Body of pancreas (tissue), 4 donors: ENCODE measurements around the gene PRM2. TPM values are rescaled to one million over a fixed set of nuclear protein-coding genes. Genes with fewer than 3 reads are reported as not detected.

Source experiments
- ATAC-seq: fragments of 150-250 bp; one replicate; pipeline ENCODE4 v1.9.1; 2016
- DNase-seq, 4 donors: peaks; one replicate each; pipeline ENCODE4 v3.0.0-alpha.2; 2019
- H3K27ac ChIP-seq, 4 donors: fragments of 200-600 bp; sonication (generic); 1 replicate in 3 of 4; 2 replicates in 1 of 4; pipeline versions ENCODE4 v1.5.1 to v1.6.1; 2016 to 2019; ENCODE audit warnings: mild to moderate bottlenecking in 1 of 4, mixed read lengths in 1 of 4, moderate library complexity in 1 of 4
- H3K27me3 ChIP-seq, 2 donors: fragments of 200-600 bp; sonication (generic); one replicate each; pipeline ENCODE4 v1.6.0; 2016; ENCODE audit warnings: mild to moderate bottlenecking in 1 of 2
- H3K36me3 ChIP-seq, 2 donors: fragments of 200-600 bp; sonication (generic); replicated peaks in 1 of 2; 2 replicates each; pipeline ENCODE4 v1.5.1; 2016; ENCODE audit warnings: low read depth in 2 of 2; ENCODE audit not compliant: insufficient read depth in 1 of 2
- H3K4me1 ChIP-seq: fragments of 200-600 bp; sonication (generic); one replicate; pipeline ENCODE4 v1.6.0; 2016
- H3K4me3 ChIP-seq, 2 donors: fragments of 200-600 bp; sonication (generic); 1 replicate in 1 of 2; 2 replicates in 1 of 2; pipeline ENCODE4 v1.5.1; 2016 to 2019
- H3K9me3 ChIP-seq, 3 donors: fragments of 200-600 bp; sonication (generic); 1 replicate in 2 of 3; 2 replicates in 1 of 3; pipeline ENCODE4 v1.5.1; 2016
- POLR2A ChIP-seq, 3 donors: fragments of 450-650 bp; IDR thresholded peaks; one replicate each; pipeline ENCODE4 v1.6.1; 2016; ENCODE audit warnings: antibody characterized with exemption in 3 of 3, mild to moderate bottlenecking in 2 of 3
- WGBS, 2 donors: methylation state at CpG; one replicate each; pipeline ENCODE4 v1.1.5; 2017; 5-methylcytosine and 5-hydroxymethylcytosine counted together
- intact Hi-C: fragments of 100-400 bp; cut with DNase I; formaldehyde crosslinking; loops from one replicate; pipeline ENCODE4 v1.15.1; 2023
- total RNA-seq, 2 donors: library from RNA; depleted of rRNA; stranded (reverse); fragments of >200 nt; gene quantifications; one replicate each; pipeline ENCODE4 v1.1.0, GENCODE V29; 2016
- TF ChIP-seq, protein P1 (sequence below), 7 experiments: fragments of 450-650 bp in 4 of 7; fragments of 200-600 bp in 3 of 7; sonication (generic) in 3 of 7; IDR thresholded peaks; one replicate each; pipeline ENCODE4 v1.5.1; 2016 to 2019; ENCODE audit warnings: antibody characterized with exemption in 7 of 7

The PRM2 gene, protein sequence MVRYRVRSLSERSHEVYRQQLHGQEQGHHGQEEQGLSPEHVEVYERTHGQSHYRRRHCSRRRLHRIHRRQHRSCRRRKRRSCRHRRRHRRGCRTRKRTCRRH
- not detected for total RNA-seq

DNA sequence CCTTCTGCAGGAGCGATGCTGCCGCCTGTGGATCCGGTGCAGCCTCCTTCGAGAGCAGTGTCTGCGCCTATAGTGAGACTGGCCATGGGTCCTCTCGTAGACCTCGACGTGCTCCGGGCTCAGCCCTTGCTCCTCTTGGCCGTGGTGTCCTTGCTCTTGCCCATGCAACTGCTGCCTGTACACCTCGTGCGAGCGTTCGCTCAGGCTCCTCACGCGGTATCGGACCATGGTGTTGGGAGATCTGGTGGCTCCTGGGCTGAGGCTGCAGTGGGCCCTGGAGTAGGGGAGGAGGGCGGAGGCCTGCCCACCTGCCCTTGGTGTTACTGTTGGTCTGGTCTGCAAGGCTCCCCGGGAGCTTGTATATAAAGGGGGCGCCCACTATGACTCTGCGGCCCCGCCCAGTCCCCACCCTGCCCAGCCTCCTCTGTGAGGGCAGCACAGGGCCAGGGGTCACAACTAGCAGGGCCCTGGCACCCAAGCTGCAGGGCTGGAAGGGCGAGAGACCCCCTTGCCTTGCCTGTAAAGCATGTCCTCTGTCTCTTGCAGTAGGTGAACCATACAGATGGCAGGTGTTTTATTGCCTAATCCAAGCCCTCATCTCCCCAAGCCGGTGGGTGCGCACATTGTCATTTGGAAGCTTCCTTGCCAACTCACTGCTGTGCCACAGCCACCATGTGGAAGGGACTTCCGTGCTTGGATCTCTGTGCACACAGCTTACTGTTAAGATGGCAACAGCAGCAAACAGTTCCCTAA, at the start of gene PRM2:
PRM2 (minus strand) TSS at position 338 of the 753 bp plus-strand sequence; CDS start at position 228, 110 bp downstream.
- intact Hi-C loops = no loop called here
- Histone ChIP-seq H3K36me3 (no peaks in the 10 kb centered on the region), H3K9me3 (no peaks in the 10 kb centered on the region), H3K27ac (no peak within 1 kb of the TSS), H3K4me3 (no peak within 1 kb of the TSS), H3K4me1 (no peaks in the 10 kb centered on the region), H3K27me3 (no peaks in the 10 kb centered on the region)
- DNase-seq (no peak), ATAC-seq (no peak)
- 89% methylated on average over 10 to 26 of the region's 26 CpGs for WGBS, 2 donors
- TF ChIP-seq POLR2A (IDR thresholded peaks at IDR 0.05) = no peak
- TF ChIP-seq, protein P1, sequence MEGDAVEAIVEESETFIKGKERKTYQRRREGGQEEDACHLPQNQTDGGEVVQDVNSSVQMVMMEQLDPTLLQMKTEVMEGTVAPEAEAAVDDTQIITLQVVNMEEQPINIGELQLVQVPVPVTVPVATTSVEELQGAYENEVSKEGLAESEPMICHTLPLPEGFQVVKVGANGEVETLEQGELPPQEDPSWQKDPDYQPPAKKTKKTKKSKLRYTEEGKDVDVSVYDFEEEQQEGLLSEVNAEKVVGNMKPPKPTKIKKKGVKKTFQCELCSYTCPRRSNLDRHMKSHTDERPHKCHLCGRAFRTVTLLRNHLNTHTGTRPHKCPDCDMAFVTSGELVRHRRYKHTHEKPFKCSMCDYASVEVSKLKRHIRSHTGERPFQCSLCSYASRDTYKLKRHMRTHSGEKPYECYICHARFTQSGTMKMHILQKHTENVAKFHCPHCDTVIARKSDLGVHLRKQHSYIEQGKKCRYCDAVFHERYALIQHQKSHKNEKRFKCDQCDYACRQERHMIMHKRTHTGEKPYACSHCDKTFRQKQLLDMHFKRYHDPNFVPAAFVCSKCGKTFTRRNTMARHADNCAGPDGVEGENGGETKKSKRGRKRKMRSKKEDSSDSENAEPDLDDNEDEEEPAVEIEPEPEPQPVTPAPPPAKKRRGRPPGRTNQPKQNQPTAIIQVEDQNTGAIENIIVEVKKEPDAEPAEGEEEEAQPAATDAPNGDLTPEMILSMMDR (IDR thresholded peaks at IDR 0.05) = no peak

DNA sequence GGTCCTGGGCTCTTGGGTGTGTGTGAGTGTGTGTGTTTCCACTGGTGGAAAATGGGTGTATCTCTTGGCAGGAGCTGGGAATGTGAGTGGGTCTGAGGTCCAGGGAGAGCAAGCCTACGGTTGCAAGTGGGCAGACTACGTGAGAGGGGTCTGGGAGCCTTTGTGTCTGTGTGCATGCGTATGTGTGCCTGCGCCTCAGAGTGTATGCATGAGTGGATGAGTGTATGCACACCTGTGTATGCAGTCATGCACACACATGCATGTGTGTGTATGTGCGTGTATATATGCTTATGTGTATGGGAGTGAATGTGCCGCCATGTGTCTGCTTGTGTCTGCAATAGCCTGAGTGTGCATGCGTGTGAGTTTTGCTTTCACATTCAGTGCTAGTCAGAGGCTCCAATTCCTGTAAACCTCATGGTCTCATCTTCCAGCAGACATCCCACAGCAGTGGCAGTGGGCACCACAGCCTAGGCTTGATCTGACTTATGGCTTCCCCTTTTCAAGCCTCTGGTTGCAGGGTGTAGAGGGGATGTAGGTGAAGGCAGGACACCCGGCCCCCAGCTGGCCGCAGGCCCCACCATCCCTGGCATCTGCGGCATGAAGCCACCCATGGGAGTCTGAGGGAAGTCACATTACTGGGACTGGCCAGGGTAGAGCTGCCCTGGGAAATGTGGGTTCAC, 49.3 kb upstream of the PRM2 start:
- Histone ChIP-seq H3K36me3 (no peaks in the 10 kb centered on the region), H3K4me1 (no peaks in the 10 kb centered on the region), H3K4me3 (no peak overlapping the region), H3K27me3 (no peaks in the 10 kb centered on the region), H3K9me3 (no peaks in the 10 kb centered on the region), H3K27ac (no peak overlapping the region)
- DNase-seq = no peak
- intact Hi-C loops = no loop called here
- ATAC-seq = no peak
- 79 to 83% methylated on average over 3 to 10 of the region's 10 CpGs for WGBS, 2 donors
- TF ChIP-seq POLR2A (IDR thresholded peaks at IDR 0.05) = no peak

DNA sequence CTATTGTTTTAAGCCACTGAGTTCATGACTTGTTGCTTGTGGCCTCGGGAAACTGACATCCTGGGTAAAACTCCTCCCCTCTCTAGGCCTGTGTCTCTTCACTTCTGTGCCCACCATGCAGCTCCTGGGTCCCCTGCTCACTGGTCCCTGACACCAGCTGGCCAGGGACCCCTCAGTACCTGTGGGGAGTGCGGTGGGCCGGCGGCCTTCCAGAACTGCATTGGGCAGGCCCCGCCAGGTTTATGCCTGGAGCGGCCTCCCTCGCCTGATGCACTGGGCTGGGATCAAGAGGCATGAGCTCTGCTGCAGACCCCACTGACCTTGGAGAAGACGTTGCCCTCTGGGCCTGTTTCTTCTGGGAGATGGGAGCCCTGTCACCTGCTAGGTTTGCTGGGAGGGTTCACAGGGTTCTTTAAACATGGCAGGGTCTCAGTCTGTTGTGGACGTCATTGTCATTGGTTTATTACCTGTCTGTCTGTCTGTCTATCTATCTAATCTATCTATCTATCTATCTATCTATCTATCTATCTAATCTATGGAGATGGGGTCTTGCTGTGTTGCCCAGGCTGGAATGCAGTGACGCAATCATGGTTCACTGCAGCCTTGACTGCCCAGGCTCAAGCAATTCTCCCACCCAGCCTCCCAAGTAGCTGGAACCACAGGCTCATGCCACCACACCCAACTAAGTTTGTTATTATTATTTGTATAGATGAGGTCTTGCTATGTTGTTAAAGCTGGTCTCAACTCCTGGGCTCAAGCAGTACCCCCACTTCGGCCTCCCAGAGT, 47.5 kb upstream of the PRM2 start:
- no peaks in the 10 kb centered on the region for H3K9me3 ChIP-seq
- DNase-seq (no peak), ATAC-seq (no peak)
- intact Hi-C loops = no loop called here
- H3K36me3 ChIP-seq = no peaks in the 10 kb centered on the region
- H3K27ac ChIP-seq = no peak overlapping the region
- no peak overlapping the region for H3K4me3 ChIP-seq
- WGBS, 2 donors = 86 to 88% methylated on average over 11 of the region's 11 CpGs
- no peaks in the 10 kb centered on the region for H3K4me1 ChIP-seq
- no peak for TF ChIP-seq POLR2A (IDR thresholded peaks at IDR 0.05)
- TF ChIP-seq, protein P1 (IDR thresholded peaks at IDR 0.05) = no peak
- H3K27me3 ChIP-seq = no peaks in the 10 kb centered on the region

DNA sequence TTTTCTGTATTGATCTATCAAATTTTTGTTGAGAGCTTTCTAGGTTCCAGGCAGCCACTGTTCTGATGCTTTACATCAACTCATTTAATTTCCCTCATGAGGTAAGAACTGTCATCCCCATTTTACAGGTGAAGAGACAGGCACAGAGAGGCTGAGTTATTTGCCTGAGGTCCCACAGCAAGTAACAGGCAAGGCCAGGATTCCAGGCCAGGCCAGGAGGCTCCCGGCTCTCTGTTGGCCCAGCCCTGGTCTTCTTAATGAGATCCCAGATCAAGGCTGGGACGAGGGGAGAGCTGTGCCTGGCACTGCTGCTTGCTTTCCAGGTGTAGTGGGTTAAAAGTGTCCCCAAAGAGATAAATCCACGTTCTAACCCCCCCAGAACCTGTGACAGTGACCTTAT, 46.5 kb upstream of the PRM2 start:
- intact Hi-C loops = no loop called here
- Histone ChIP-seq H3K4me3 (no peak overlapping the region), H3K36me3 (no peaks in the 10 kb centered on the region), H3K4me1 (no peaks in the 10 kb centered on the region), H3K27ac (no peak overlapping the region), H3K9me3 (no peaks in the 10 kb centered on the region), H3K27me3 (no peaks in the 10 kb centered on the region)
- TF ChIP-seq, protein P1 (IDR thresholded peaks at IDR 0.05) = no peak
- TF ChIP-seq POLR2A (IDR thresholded peaks at IDR 0.05) = no peak
- no peak for ATAC-seq
- 55 to 79% methylated on average over 3 of the region's 3 CpGs for WGBS, 2 donors
- DNase-seq = no peak

DNA sequence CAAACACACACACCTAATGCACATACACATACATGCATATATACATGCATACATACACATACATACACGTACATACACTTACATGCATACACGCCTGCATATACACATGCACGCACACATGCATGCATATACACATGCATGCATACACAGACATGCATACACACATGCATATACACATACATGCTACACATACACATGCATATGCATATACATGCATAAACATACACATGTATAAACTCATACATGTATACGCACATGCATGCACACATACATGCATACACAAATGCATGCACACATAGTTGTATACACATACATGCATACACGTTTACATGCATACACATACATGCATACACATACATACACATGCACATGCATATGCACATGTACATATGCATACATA, 45.4 kb upstream of the PRM2 start:
- Histone ChIP-seq H3K4me1 (no peaks in the 10 kb centered on the region), H3K27me3 (no peaks in the 10 kb centered on the region), H3K4me3 (no peak overlapping the region), H3K36me3 (no peaks in the 10 kb centered on the region), H3K9me3 (no peaks in the 10 kb centered on the region), H3K27ac (no peak overlapping the region)
- DNase-seq = no peak
- no peak for TF ChIP-seq POLR2A (IDR thresholded peaks at IDR 0.05)
- TF ChIP-seq, protein P1 (IDR thresholded peaks at IDR 0.05) = no peak
- intact Hi-C loops = no loop called here
- no peak for ATAC-seq
- WGBS, 2 donors = 67% methylated on average over 5 of the region's 5 CpGs
